ENCODE data around the gene OR6B1.
"Not testable (repeated sequence)": the region's sequence is repeated elsewhere in the genome, so short reads cannot be mapped to it uniquely, and the experiment has no call there.

The OR6B1 gene

DNA sequence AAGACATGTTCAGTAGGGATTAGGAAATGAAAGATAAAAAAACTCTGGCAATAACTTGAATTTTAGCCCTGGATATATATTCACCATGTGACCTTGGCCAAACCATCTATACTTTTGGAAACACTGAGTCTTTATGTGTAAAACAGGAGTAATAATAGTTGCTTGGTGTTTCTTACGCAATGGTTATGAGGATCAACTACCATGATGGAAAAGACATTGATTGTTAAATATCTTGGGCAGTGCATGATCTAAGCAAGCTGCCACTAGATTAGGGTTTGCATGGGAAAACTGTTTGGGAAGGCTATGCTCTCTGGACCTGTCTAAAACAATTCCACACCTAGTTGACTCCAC is 6.5 kb downstream of the OR6B1 start:
- no peak for FAIRE-seq

DNA sequence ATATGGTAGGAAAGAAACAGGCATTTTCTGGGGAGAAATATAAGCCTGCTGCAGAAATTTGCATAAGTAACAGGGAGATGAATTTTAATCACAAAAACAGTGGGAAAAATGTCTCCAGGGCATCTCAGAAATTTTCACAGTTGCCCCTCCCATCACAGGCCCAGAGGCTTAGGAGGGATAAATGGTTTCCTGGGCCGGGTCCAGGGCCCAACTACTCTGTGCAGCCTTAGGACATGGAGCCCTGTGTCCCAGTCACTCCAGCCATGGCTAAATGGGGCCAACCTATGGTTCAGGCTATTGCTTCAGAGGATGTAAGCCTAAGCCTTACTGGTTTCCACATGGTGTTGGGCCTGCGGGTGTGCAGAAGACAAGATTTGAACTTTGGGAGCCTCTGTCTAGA is 9.2 kb downstream of the OR6B1 start:
- FAIRE-seq = no peak

DNA sequence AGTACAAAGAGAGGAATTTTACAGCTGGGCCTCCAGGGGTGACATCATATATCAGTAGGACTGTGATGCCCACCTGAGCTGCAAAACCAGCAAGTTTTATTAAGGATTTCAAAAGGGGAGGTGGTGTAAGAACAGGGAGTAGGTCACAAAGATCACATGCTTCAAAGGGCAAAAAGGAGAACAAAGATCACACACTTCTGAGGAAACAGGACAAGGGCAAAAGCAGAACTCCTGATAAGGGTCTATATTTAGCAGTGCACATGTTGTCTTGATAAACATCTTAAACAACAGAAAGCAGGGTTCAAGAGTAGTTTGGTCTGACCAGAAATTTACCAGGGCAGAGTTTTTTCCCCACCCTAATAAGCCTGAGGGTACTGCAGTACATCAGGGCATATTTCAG is 9.9 kb downstream of the OR6B1 start:
- not testable (repeated sequence) for FAIRE-seq

DNA sequence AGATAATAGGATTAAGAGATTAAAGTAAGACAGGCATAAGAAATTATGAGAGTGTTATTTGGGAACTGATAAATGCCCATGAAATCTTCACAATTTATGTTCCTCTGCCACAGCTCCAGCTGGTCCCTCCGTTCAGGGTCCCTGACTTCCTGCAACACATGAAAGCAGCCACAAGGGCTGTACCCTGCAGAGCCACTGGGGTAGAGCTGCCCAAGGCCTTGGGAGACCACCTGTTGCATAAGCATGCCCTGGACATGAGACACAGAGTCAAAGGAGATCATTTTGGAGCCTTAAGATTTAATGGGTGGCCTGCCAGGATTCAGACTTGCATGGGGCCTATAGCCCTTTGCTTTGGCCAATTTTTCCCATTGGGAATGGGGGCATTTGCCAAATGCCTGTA is 10.7 kb downstream of the OR6B1 start:
- not testable (repeated sequence) for FAIRE-seq

DNA sequence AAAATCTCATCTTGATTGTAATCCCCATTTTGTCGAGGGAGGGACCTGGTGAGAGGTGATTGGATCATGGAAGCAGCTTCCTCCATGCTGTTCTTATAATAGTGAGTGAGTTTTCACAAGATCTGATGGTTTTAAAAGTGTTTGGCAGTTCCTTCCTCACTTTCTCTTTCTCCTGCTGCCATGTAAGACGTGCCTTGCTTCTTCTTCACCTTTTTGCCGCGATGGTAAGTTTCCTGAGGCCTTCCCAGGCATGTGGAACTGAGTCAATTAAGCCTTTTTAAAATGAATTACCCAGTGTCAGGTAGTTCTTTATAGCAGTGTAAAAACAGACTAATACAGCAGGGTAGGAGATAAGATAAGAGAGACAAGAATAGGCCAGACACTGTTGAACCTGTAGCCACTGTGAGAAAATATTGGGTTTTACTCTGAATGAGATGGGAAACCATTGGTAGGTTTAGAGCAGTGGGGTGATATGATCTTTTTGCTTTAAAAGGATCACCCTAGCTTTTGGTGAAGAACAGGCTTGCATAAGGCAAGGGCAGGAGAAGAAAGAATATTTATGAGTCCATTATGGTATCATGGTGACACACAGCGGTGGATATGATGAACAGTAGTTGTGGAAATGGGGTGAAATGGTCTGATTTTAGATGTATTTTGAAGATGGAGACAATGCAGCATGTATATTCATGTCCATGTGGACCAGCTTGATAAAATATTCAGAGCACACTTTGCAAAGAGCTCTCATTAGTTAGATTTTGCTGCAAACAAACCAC is 11.5 kb downstream of the OR6B1 start:
- FAIRE-seq = no peak

DNA sequence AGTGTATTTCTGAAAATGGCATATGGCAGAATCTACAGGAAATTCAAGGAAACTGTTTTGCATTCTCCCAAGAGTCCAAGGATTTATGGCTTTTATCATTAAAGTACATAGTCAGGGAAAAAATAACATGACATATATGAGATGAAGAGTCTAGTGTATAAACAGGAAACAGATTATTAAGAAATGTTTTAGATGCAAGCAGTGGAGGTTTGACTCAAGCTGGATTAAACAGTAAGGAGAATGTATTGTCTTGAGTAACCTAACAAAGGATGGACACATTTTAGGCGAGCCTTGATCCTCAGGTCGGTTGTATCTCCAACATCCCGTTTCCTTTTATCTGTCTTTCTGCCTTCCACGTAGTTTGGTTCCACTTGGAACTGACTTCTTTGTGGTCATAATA is 17.9 kb downstream of the OR6B1 start:
- FAIRE-seq = no peak

DNA sequence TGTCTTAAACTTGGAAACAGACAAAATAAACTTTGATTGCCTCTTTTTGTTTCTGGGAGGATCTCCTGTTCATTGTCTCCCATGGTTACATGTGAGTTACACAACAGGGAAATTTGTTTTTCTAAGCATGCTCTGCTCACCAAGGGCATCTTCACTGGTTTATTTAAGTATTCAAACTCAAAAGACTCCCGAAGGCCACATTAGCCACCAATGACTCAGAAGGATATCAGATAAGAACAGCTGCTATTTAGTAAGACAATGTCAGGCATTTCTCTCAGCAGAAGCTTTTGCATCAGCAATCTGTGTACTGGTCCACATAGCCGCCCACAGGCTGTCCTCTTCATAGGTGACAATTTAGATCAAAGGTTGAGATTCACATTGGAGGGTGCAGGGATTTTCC is 19.3 kb downstream of the OR6B1 start:
- no peak for FAIRE-seq

DNA sequence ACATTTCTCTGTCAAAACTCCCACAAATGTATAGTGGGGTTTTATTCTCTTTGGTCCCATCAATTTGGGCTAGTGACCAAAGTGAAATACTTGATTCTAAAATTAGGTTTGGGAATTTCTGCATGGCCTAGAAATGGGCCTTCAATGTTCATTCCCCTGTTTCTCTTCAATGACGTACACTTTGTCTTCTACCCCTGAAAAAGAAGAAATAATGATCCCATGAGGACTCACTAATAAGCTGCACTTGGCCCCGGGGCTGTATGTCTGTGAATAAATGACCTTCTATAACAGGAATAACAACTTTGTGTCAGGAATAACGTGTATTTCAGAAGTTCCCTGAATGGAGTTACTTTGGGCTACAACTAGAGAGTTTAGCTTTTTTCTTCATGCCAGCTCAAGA is 20.2 kb downstream of the OR6B1 start:
- FAIRE-seq = no peak

DNA sequence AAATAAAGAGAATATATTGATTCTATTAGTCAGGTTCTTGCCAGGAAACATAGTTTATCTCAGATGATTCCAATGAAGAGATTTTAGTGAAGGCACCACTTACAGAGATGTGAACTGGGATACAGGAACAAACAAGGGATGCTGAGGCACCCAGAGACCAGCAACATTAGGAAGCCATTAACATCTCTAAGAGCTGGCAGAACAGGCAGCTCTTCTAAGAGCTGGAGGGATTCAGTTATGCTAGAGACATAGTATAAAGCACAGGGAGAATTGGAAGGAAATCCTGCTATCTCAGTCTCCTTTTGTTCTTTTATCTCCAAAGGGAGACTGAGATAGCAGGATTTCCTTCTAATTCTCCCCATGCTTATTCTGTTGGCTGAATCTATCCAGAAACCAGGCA is 22.0 kb downstream of the OR6B1 start:
- no peak for FAIRE-seq

DNA sequence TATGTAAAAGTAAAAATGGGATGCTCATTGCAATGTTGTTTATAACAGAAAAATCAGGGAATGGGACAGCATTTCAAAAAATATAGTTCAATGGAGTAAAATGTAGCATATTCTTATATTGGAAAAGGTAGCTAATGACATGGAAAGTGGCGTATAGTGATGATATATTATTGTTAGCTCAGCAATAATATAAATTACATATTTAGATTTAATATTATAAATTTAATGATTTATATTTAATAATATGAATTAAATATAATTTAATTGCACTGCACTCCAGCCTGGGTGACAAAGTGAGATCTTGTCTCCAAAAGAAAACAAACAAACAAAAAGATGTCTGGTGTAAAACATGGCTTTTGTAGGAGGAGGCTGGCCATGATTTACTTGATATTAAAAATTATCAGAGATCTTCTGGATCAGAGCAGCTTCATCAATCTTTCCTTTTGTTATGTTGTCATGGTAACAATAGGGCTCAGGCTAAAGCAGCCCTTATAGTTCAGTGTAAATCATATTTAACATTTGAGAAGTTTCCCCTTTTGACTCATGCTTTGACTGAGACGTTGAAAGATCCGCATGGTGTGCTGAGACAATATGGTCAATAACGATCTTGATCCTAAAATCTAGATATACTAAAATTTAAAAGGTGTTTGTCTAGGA is 23.2 kb downstream of the OR6B1 start:
- no peak for FAIRE-seq

DNA sequence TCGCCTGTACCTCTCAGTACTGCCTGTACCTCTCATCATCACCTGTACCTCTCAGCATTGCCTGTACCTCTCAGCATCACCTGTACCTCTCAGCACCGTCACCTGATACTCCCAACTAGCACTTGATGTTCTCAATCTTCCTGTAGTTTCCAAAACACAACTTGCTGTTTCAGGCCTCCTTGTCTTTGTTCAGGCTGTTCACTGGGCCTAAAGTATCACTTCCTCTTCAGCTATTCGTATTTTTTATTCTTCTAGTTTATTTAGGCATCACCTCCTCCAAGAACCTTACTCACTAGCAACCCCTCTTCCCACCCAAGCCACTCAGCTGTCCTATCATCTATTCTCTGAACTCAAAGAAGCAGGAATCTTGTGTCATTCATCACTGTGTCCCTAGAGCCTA is 24.1 kb downstream of the OR6B1 start:
- no peak for FAIRE-seq

DNA sequence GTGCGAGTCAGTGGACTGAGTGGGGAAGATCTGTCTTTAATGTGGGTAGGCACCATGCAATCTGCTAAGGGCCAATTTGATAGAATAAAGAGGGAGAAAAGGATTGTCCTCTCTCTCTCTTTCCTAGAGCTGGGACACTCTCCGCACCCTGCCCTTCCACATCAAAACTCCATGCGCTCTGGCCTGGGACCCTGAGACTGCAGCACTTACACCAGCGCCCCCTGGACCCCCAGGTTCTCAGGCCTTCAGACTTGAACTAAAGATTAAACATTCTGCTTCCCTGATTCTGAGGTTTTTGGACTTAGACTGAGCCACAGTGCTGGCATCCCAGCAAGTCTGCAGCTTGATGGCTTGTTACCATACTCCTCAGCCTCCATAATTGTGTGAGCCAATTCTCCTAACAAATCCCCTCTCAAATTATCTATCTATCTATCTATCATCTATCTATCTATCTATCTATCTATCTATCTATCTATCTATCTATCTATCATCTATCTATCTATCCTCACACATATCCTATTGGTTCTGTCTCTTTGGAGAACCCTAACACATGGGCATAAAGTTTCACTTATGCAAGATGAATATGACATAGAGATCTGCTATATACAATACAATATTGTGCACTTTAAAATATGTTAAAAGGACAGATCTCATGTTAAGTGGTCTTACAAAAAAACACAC is 26.2 kb downstream of the OR6B1 start:
- FAIRE-seq = no peak

DNA sequence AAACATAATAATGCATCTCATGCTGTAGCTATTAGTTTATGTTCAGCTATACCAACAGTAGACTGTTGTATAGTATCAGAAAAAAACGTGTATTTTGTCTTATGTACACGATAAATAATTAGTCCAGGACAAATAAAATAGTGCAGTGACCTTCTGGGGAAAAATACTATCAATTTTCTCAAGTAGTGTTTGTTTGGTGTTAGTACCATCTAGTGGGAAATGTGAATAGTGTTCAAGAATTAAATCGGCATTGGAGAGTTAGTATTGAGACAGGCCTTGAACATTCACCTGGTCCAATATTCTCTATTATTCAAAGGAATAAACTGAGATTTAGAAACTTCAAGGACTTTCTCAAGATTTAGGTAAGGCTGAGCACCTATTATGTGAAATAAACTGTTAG is 26.9 kb downstream of the OR6B1 start:
- FAIRE-seq = no peak

DNA sequence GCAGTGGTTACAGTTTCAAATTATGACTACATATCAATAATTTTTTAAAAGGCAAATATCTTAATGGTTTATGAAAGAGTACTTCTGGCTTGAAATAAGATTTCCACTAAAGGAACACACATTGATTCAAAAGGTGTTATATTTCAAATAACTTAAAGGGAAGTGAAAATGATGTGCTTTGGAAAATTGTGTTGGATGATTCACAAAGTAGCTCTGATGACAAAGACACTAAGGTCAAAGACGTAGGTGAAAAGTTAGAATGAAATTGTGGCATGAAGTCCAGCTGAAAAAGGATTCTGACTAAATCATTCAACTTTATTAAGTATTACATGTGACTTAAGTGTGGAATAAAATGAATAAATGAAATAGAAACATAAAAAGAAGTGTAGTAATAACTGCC is 27.9 kb downstream of the OR6B1 start:
- no peak for FAIRE-seq

DNA sequence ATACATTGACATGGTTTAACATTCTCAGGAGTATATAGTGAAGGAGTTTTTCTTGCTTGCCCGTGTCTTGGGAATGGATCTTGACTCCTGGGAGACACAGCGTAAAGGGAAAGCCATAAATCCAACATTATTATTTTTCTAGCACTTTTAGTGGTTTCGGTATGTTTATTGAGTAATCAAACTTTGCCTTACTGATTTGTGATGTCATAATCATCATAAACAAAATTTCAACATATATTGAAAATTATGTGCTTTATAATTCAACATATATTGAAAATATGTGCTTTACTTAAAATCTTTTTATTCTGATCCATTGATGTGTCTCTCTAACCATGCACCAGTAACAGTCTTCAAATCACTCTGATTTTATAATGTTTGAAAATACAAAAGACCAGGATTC is 28.4 kb downstream of the OR6B1 start:
- FAIRE-seq = no peak

DNA sequence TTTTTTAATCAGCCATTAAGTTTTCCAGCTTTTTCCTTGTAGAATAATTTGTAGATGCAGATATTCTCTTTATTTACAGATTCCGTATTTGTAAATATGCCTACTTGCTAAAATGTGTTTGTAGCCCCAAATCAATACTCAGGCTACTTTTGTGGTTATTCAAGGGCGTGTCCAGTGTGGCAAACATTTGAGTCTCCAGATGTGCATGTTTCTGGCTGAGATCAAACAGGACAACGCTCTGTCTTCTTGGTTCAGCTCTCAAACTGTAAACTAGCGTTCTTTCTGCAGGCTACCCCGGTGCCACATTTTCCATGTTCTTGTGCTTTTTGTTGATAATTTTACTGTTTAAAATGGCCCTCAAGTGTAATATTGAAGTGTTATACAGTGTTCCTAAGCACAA is 32.4 kb downstream of the OR6B1 start:
- no peak for FAIRE-seq

DNA sequence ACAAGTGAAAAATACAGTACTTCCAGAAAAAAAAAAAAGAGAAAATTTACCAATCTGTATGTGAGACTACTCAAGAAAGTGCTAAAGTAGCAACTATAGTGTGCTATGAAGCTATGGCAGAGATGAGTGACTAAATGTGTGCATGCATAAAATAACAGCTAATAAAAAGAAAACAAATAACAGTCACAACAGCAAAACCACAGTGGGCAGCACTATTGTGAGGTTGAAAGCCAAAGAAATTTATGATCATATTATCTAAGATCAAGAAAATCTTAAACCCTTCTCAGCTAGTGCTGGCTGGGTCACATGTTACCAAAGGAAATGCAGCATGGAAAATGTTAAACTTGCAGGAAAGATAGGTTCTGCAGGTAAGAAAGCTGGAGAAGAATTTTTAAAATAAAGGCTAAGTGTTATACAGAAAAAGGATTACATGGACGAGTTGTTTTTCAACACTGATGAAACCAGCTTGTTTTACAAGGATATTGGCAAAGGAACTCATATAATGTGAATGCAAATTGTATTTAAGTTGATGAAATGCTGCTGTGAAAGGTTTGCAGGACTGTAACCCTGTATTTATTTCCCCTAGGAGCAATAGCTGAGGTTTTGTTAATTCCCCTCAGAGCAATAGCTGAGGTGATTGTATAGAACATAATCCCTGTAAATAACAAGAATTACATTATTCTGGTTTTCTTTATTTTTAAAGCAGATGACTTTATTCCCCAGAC is 33.0 kb downstream of the OR6B1 start:
- FAIRE-seq = no peak

DNA sequence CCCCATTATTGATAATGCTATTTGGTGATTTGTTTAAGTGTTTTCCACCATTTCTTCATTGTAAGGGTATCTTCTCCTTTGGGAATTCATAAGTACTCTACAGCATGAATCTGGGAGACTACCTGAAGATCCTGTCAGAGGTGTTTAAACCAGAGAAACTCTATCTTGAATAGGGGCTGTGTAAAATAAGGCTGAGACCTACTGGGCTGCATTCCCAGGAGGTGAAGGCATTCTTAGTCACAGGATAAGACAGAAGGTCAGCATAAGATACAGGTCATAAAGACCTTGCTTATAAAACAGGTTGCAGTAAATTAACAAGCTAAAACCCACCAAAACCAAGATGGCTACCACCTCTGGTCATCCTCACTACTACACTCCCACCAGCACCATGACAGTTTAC is 35.3 kb downstream of the OR6B1 start:
- FAIRE-seq = no peak

DNA sequence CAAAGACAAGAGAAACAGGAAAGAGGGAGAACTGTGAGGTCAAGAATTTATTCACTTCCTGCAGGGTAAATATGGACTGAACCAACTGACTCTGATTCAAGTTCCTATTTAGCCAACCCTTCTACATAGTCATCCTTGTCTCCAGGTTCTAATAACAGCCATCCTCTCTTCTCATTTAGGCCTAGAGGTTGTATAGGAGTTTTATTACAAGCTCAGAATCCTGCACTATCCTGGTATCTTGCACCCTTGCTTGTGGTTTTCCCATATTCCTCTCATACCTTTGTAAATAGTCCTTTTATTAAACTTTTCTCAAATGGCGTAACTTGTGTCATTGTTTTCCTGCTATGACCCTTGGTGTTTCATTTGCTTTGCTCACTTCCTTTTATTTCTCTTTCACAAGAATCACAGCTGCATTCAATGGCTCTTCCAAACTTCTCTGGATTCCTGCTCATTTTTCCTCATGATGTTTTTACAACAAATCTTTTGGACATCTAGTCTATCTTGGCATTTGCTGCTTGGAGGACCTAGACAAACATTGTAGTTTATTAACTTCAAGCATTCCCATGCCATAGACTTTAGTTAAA is 36.3 kb downstream of the OR6B1 start:
- no peak for FAIRE-seq

DNA sequence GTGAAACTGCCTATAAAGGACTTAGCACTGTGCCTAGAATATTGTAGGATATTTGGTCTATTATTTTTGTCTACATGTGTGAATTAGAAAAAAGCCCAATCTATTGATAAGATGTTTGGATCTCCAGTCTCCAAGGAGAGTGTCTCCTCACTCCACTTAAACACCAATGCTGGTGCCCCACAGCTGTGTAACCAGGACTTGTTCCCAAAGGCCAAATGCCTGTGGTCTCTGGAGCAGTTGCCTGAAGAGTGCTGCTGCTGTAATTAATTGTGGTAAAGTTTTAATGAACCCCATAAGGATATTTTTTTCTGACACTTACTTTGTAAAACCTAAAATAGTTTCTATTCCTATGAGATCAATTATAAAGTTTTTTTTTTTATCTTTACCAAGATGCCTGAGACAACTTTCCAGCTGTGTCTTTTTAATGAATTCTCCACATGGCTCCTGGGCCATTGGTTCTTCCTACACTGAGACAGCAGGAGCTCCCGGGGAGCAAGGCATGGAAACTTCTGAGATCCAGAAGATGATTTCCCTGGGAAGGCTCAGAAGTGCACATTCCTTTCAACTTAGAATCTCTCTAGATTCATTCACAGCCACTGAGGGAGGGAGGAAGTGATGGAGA is 37.4 kb downstream of the OR6B1 start:
- FAIRE-seq = no peak

DNA sequence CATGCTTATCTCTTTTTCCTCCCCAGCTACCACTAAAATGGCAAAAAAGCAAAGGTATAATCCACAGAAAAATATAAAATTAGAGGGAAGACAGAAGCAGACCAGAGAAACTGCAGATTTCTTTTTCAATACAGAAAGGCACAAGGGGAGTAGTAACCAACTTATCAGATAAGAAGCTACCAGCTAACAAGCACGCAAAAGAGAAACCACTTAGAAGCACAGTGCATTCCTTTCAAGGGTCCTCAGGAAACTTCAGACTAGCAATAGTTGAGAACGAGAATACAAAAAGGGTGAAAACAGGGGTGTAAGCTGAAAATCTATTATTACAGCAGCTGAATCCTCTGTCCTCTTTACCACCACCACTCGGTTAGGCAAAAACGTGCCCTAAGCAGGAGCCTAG is 38.8 kb downstream of the OR6B1 start:
- no peak for FAIRE-seq

DNA sequence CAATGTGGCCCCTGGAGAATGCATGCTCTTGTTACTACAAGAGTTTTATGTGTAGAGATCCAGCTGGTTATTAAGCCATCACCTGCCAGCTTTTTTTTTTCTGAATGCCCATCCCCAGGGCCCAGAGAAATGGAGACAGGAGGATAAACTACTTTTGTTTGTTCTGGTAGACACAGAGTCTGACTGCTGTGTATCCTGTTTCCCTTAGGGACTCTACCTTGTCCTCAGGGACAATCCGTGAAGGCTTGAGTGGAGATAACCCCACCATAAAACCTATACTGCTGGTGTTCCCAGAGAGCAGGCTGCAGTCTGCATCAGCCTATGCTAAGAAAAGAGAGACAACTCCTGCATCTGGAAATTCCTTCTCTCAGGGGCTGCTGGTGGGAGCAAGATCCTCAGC is 48.5 kb downstream of the OR6B1 start, which contains the start of gene OR2A5:
Gene OR2A5, plus strand, starts transcription at position 301 of the 400 bp plus-strand sequence. CDS start 1,454 bp downstream, outside the sequence.
- FAIRE-seq = no peak

DNA sequence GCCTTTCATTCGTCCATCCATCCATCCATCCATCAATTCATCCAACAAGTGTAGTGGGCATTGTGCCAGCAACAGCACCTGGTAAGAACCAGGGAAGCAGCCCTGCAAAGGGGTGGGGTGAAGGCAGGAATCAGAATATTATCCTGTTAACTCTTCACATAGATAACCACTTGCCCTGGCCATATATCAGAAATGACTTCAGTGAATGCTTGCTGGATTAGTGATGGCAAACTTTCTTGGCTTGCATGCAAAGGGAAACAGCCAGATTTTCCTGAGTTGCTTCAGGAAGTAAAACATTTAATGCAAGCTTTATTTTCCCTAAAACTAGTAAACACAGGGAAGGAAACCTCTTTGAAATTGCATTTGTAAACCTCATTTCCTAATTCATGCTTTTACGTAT is 49.4 kb downstream of the OR6B1 start:
- FAIRE-seq = no peak
